WTC11 (cell line): ENCODE results near the gene TAOK3. TPM values are rescaled to one million over a fixed set of nuclear protein-coding genes. Genes with fewer than 3 reads are reported as not detected.
A peak's percentile ranks its signal among the peaks of the same experiment; 100 is the strongest.

Experiments used
- ATAC-seq: fragments of 200-7000 bp; cut with Tn5 transposase; 2 replicates; pipeline ENCODE4 v1.10.0; 2021; ENCODE audit warnings: mild to moderate bottlenecking, moderate library complexity
- CTCF ChIA-PET: fragments of 300-600 bp; sonication (Branson Sonifier 250); formaldehyde crosslinking; loops from one replicate; lab custom pipeline; 2021; ENCODE audit warnings: antibody characterized with exemption; lab: Charles Lee
- POLR2A ChIA-PET: fragments of 350-600 bp; sonication (Branson Sonifier 250); formaldehyde crosslinking; loops from one replicate; lab custom pipeline; 2021; ENCODE audit warnings: antibody characterized with exemption; lab: Charles Lee
- DNase-seq: peaks from one replicate; pipeline ENCODE4 v3.0.0; 2021; ENCODE audit warnings: low spot score
- H3K27ac Mint-ChIP-seq: 2 replicates; pipeline ENCODE4 v1.8.0; 2021; ENCODE audit warnings: mixed read lengths
- H3K27me3 Mint-ChIP-seq: 2 replicates; pipeline ENCODE4 v1.8.0; 2021; ENCODE audit warnings: low read depth, mild to moderate bottlenecking, moderate library complexity, mixed read lengths
- H3K36me3 Mint-ChIP-seq: 2 replicates; pipeline ENCODE4 v1.8.0; 2021; ENCODE audit warnings: mixed read lengths
- H3K4me1 Mint-ChIP-seq: 2 replicates; pipeline ENCODE4 v1.8.0; 2022; ENCODE audit warnings: mixed read lengths
- H3K4me3 Mint-ChIP-seq: 2 replicates; pipeline ENCODE4 v1.8.0; 2021; ENCODE audit warnings: mild to moderate bottlenecking, moderate library complexity, mixed read lengths
- H3K9me3 Mint-ChIP-seq: 2 replicates; pipeline ENCODE4 v1.8.0; 2021; ENCODE audit warnings: mixed read lengths
- CDX4 ChIP-seq: fragments of 250-450 bp; sonication (Bioruptor Pico); IDR thresholded peaks from 2 replicates; pipeline ENCODE4 v1.9.0; 2021; ENCODE audit warnings: moderate library complexity, mild to moderate bottlenecking, inconsistent platforms, borderline replicate concordance
- CTCF ChIP-seq: fragments of 200-600 bp; IDR thresholded peaks from 2 replicates; pipeline ENCODE4 v1.8.0; 2022; ENCODE audit warnings: antibody characterized with exemption
- ETV6 ChIP-seq: sonication (generic); formaldehyde crosslinking; IDR thresholded peaks from 2 replicates; pipeline ENCODE4 v1.8.1; 2022; ENCODE audit warnings: mild to moderate bottlenecking, missing genetic modification reagents
- FOXP1 ChIP-seq: sonication (generic); formaldehyde crosslinking; IDR thresholded peaks from 2 replicates; pipeline ENCODE4 v1.8.0; 2022; ENCODE audit warnings: missing genetic modification reagents, mild to moderate bottlenecking, moderate library complexity, borderline replicate concordance
- HMGA2 ChIP-seq: fragments of 250-450 bp; sonication (Bioruptor Pico); IDR thresholded peaks from 2 replicates; pipeline ENCODE4 v1.4.0; 2021; ENCODE audit warnings: mild to moderate bottlenecking, moderate library complexity
- MLX ChIP-seq: sonication (generic); formaldehyde crosslinking; IDR thresholded peaks from 2 replicates; pipeline ENCODE4 v1.8.1; 2023; ENCODE audit warnings: mild to moderate bottlenecking, missing genetic modification reagents, moderate library complexity
- MXD4 ChIP-seq: fragments of 250-450 bp; sonication (Bioruptor Pico); IDR thresholded peaks from 2 replicates; pipeline ENCODE4 v1.8.0; 2021; ENCODE audit warnings: mild to moderate bottlenecking, moderate library complexity, borderline replicate concordance
- MYBL2 ChIP-seq: sonication (generic); formaldehyde crosslinking; IDR thresholded peaks from 2 replicates; pipeline ENCODE4 v1.8.1; 2023; ENCODE audit warnings: mild to moderate bottlenecking, moderate library complexity, missing genetic modification reagents
- NFATC4 ChIP-seq: fragments of 250-450 bp; sonication (Bioruptor Pico); IDR thresholded peaks from 2 replicates; pipeline ENCODE4 v1.9.0; 2021; ENCODE audit warnings: mild to moderate bottlenecking
- NFYB ChIP-seq: sonication (generic); formaldehyde crosslinking; conservative IDR thresholded peaks from 2 replicates; pipeline ENCODE4 v1.8.0; 2022; ENCODE audit warnings: low read depth, missing genetic modification reagents
- NR3C1 ChIP-seq: sonication (generic); formaldehyde crosslinking; conservative IDR thresholded peaks from 2 replicates; pipeline ENCODE4 v1.8.1; 2023; ENCODE audit warnings: low read depth, mild to moderate bottlenecking, missing genetic modification reagents
- TEAD1 ChIP-seq: sonication (generic); formaldehyde crosslinking; IDR thresholded peaks from 2 replicates; pipeline ENCODE4 v1.8.0; 2022; ENCODE audit warnings: mild to moderate bottlenecking, missing genetic modification reagents
- ZBTB43 ChIP-seq: sonication (generic); formaldehyde crosslinking; IDR thresholded peaks from 2 replicates; pipeline ENCODE4 v1.8.1; 2023; ENCODE audit warnings: mild to moderate bottlenecking, missing genetic modification reagents
- ZMAT4 ChIP-seq: fragments of 250-450 bp; sonication (Bioruptor Pico); IDR thresholded peaks from 2 replicates; pipeline ENCODE4 v1.9.0; 2021; ENCODE audit warnings: mild to moderate bottlenecking
- ZNF121 ChIP-seq: sonication (generic); formaldehyde crosslinking; IDR thresholded peaks from 2 replicates; pipeline ENCODE4 v1.8.0; 2023; ENCODE audit warnings: missing genetic modification reagents
- ZNF263 ChIP-seq: sonication (generic); formaldehyde crosslinking; IDR thresholded peaks from 2 replicates; pipeline ENCODE4 v1.8.1; 2022; ENCODE audit warnings: low read depth, mild to moderate bottlenecking, moderate library complexity, missing genetic modification reagents
- ZNF423 ChIP-seq: fragments of 250-450 bp; sonication (Bioruptor Pico); IDR thresholded peaks from 2 replicates; pipeline ENCODE4 v2.1.2; 2022; ENCODE audit warnings: mild to moderate bottlenecking, moderate library complexity
- total RNA-seq: library from RNA; stranded (reverse); gene quantifications from 3 replicates; pipeline ENCODE4 v1.2.3, GENCODE V29; 2021

TAOK3 gene
- total RNA-seq, 1 experiment from 2014 or later = 13.0 TPM

GRCh38 chr12:118377884-118378470, 5.3 kb upstream of the TAOK3 start:
- no peaks in the 10 kb centered on the region for H3K27me3 Mint-ChIP-seq
- POLR2A ChIA-PET = no interaction called here

GRCh38 chr12:118377021-118377883, 4.5 kb upstream of the TAOK3 start:
- Mint-ChIP-seq H3K27me3 (no peaks in the 10 kb centered on the region; the same call in 1 of the 2 replicates), H3K27ac (peak overlapping the region; percentile 97), H3K36me3 (peaks cover 21% of the 10 kb centered on the region), H3K4me3 (peak overlapping the region; percentile 89), H3K4me1 (peaks cover 37% of the 10 kb centered on the region), H3K9me3 (no peaks in the 10 kb centered on the region)
- TF ChIP-seq TEAD1 (CRISPR knock-in tag) (no peak), CDX4 (CRISPR knock-in tag) (no peak), NR3C1 (CRISPR knock-in tag) (no peak), ETV6 (CRISPR knock-in tag) (no peak), ZNF423 (CRISPR knock-in tag) (no peak), CTCF (no peak), MLX (CRISPR knock-in tag) (no peak), FOXP1 (CRISPR knock-in tag) (no peak)
- ATAC-seq = no peak
- ChIA-PET POLR2A (interaction anchor here (0.7 to 1.9 kb wide), 3 partner anchors 145 to 254 kb away, joined by 3 to 9 read pairs (median 3); partner anchors contain the start of gene PEBP1), CTCF (interaction anchor here (0.5 to 4.5 kb wide), 39 partner anchors 7 to 1217 kb away, joined by 3 to 76 read pairs (median 6); partner anchors contain the start of gene PEBP1)
- no peak for DNase-seq

More at GRCh38 chr12:118377884-118378470, 5.3 kb upstream of the TAOK3 start:
- Mint-ChIP-seq H3K4me3 (peak overlapping the region; percentile 89), H3K9me3 (no peaks in the 10 kb centered on the region), H3K36me3 (peaks cover 25% of the 10 kb centered on the region)
- CTCF ChIA-PET = interaction anchor here (0.5 to 4.5 kb wide), 23 partner anchors 9 to 820 kb away, joined by 3 to 76 read pairs (median 6); partner anchors contain the start of gene PEBP1
- no peak for ATAC-seq
- TF ChIP-seq CTCF (peak; percentile 96), ZMAT4 (CRISPR knock-in tag) (no peak)
- TF ChIP-seq, all 79 proteins: peak for 1
- H3K27ac Mint-ChIP-seq = peak overlapping the region; percentile 97
- DNase-seq = peak; percentile 67
- peaks cover 37% of the 10 kb centered on the region for H3K4me1 Mint-ChIP-seq

GRCh38 chr12:118376089-118377020, 3.6 kb upstream of the TAOK3 start, which contains the start of gene SUDS3:
SUDS3 (plus strand) TSS chr12:118376555; CDS start chr12:118376692, 137 bp downstream.
- ChIA-PET CTCF (interaction anchor here (0.6 to 4.5 kb wide), 54 partner anchors 8 to 1218 kb away, joined by 3 to 76 read pairs (median 4); partner anchors contain the start of gene PEBP1), POLR2A (interaction anchor here (1.0 to 1.9 kb wide), 3 partner anchors 146 to 241 kb away, joined by 3 to 9 read pairs (median 3); partner anchors contain the start of gene PEBP1)
- peak within 1 kb of the TSS; percentile 89 for H3K4me3 Mint-ChIP-seq
- ATAC-seq (peak; percentile 16), DNase-seq (peak; percentile 97)
- H3K36me3 Mint-ChIP-seq = peaks cover 12% of the 10 kb centered on the region
- H3K4me1 Mint-ChIP-seq = peaks cover 37% of the 10 kb centered on the region
- H3K27me3 Mint-ChIP-seq = peaks cover 5% of the 10 kb centered on the region
- peak within 1 kb of the TSS; percentile 99 for H3K27ac Mint-ChIP-seq
- no peaks in the 10 kb centered on the region for H3K9me3 Mint-ChIP-seq
- TF ChIP-seq ZNF121 (CRISPR knock-in tag) (0 out of 2 replicates have a peak, but pooled peaks have one; percentile 4), CDX4 (CRISPR knock-in tag) (no peak), ZNF263 (CRISPR knock-in tag) (no peak), HMGA2 (CRISPR knock-in tag) (no peak), MYBL2 (peak; percentile 33; the same call in 1 of the 2 replicates), ZBTB43 (0 out of 2 replicates have a peak, but pooled peaks have one; percentile 57), MXD4 (no peak), NFATC4 (no peak), NFYB (CRISPR knock-in tag) (no peak), ZMAT4 (CRISPR knock-in tag) (no peak)
